Activated T-cell treated with anti-CD3 and anti-CD28 coated beads, Interleukin-2, amount 50 U/mL, for 48 hours (primary cell): Measurements from ENCODE around the gene GATM.

ENCODE experiments used
- DNase-seq, 2 experiments: peaks; one replicate each; pipeline ENCODE4 v3.0.0-alpha.2; 2020

The GATM gene

GRCh38 chr15:45378149-45378912, at the start of gene GATM:
GATM (minus strand) TSS chr15:45378544; CDS start chr15:45378453, 91 bp downstream.
- peak; percentile 70 to 74 for DNase-seq

- no peak for DNase-seq
Observed at GRCh38 chr15:45427085-45427484, 48.7 kb upstream of the GATM start.

GRCh38 chr15:45425135-45425534, 46.8 kb upstream of the GATM start:
- no peak for DNase-seq

- DNase-seq, result no peak
Observed at GRCh38 chr15:45424429-45424828, 46.1 kb upstream of the GATM start.

GRCh38 chr15:45417303-45417950, 39.1 kb upstream of the GATM start:
- DNase-seq, result no peak

- no peak for DNase-seq
Observed at GRCh38 chr15:45414215-45414885, 36.0 kb upstream of the GATM start.

GRCh38 chr15:45409596-45409995, 31.3 kb upstream of the GATM start:
- DNase-seq, result no peak

GRCh38 chr15:45407786-45408185, 29.4 kb upstream of the GATM start:
- DNase-seq, result no peak

- peak; percentile 59 to 66 for DNase-seq
Observed at GRCh38 chr15:45402955-45403877, 24.9 kb upstream of the GATM start.

GRCh38 chr15:45402162-45402954, 24.0 kb upstream of the GATM start:
- peak; percentile 96 to 98 for DNase-seq

GRCh38 chr15:45401665-45402161, 23.4 kb upstream of the GATM start:
- no peak for DNase-seq

- no peak for DNase-seq
Observed at GRCh38 chr15:45399381-45400212, 21.3 kb upstream of the GATM start.

- DNase-seq, result no peak
Observed at GRCh38 chr15:45397116-45397665, 18.8 kb upstream of the GATM start.

GRCh38 chr15:45395943-45396342, 17.6 kb upstream of the GATM start:
- no peak for DNase-seq

GRCh38 chr15:45394681-45395080, 16.3 kb upstream of the GATM start:
- no peak for DNase-seq

- no peak for DNase-seq
Observed at GRCh38 chr15:45393851-45394250, 15.5 kb upstream of the GATM start.

GRCh38 chr15:45392584-45392855, 14.2 kb upstream of the GATM start:
- DNase-seq, result no peak

- DNase-seq, result no peak
Observed at GRCh38 chr15:45391746-45392583, 13.6 kb upstream of the GATM start.

GRCh38 chr15:45389351-45389750, 11.0 kb upstream of the GATM start:
- no peak for DNase-seq
